A549 (cell line): ENCODE data around the gene SNX19. TPM values are rescaled to one million over a fixed set of nuclear protein-coding genes. Genes with fewer than 3 reads are reported as not detected.

Experiments
- ATAC-seq, 2 experiments: fragments of 200-7000 bp in 1 of 2; fragments of >200 bp in 1 of 2; cut with Nextera tagmentation in 1 of 2; cut with Tn5 transposase in 1 of 2; 3 replicates each; pipeline versions ENCODE4 v1.8.0 to v1.9.1; 2018 to 2020; ENCODE audit warnings: mild to moderate bottlenecking in 1 of 2, moderate library complexity in 1 of 2
- CTCF ChIA-PET: fragments of 300-600 bp; sonication (Branson Sonifier 250); formaldehyde crosslinking; extraction: SDS; loops from one replicate; lab custom pipeline; 2021; ENCODE audit warnings: antibody characterized with exemption, inconsistent platforms; lab: Yijun Ruan, JAX
- POLR2A ChIA-PET: fragments of 350-600 bp; formaldehyde crosslinking; extraction: SDS; loops from one replicate; lab custom pipeline; 2021; ENCODE audit warnings: antibody characterized with exemption, inconsistent platforms; lab: Yijun Ruan, JAX
- DNase-seq, 2 experiments: peaks; one replicate each; pipeline versions ENCODE4 v3.0.0 to v3.0.0-alpha.2; 2011 to 2016; ENCODE audit warnings: low read depth in 1 of 2, low spot score in 1 of 2
- FAIRE-seq: peaks from 2 replicates; lab custom pipeline; 2011; peaks lifted over from hg19 to GRCh38; lab: Jason Lieb, UNC
- H3K27ac ChIP-seq, 2 experiments: fragments of >200 bp; sonication (Bioruptor Twin); formaldehyde crosslinking; 3 replicates each; pipeline ENCODE4 v1.5.1; 2016 to 2017
- H3K4me1 ChIP-seq: fragments of >200 bp; sonication (Bioruptor Twin); formaldehyde crosslinking; 3 replicates; pipeline ENCODE4 v1.6.1; 2016
- H3K4me2 ChIP-seq: fragments of >200 bp; sonication (Bioruptor Twin); formaldehyde crosslinking; 3 replicates; pipeline ENCODE4 v1.6.1; 2016
- H3K4me3 ChIP-seq: fragments of >200 bp; sonication (Bioruptor Twin); formaldehyde crosslinking; 3 replicates; pipeline ENCODE4 v1.5.1; 2016
- H3K9me3 ChIP-seq: fragments of >200 bp; sonication (Bioruptor Twin); formaldehyde crosslinking; 3 replicates; pipeline ENCODE4 v1.6.1; 2016
- BHLHE40 ChIP-seq: IDR thresholded peaks from 2 replicates; pipeline ENCODE4 v1.6.1; 2012; ENCODE audit warnings: low read depth, low read length, inconsistent platforms
- CBX8 ChIP-seq: fragments of 200-600 bp; sonication (generic); IDR thresholded peaks from 2 replicates; pipeline ENCODE4 v1.6.1; 2016
- CEBPB ChIP-seq, 2 experiments: fragments of >200 bp in 1 of 2; sonication (Bioruptor Twin) in 1 of 2; formaldehyde crosslinking in 1 of 2; IDR thresholded peaks; 2 replicates each; pipeline ENCODE4 v1.6.1; 2012 to 2016
- CHD2 ChIP-seq: fragments of 150-350 bp; IDR thresholded peaks from 2 replicates; pipeline ENCODE4 v1.6.1; 2014; ENCODE audit warnings: low read length; ENCODE audit not compliant: partially characterized antibody
- CHD4 ChIP-seq: fragments of 200-600 bp; sonication (generic); IDR thresholded peaks from 2 replicates; pipeline ENCODE4 v1.6.1; 2016; ENCODE audit warnings: antibody characterized with exemption, mild to moderate bottlenecking, borderline replicate concordance
- FOSB ChIP-seq: fragments of 250-450 bp; sonication (Bioruptor Pico); IDR thresholded peaks from 2 replicates; pipeline ENCODE4 v1.5.0; 2020; ENCODE audit warnings: mild to moderate bottlenecking, moderate library complexity
- FOSL2 ChIP-seq, 2 experiments: fragments of 450-650 bp in 1 of 2; fragments of >200 bp in 1 of 2; sonication (Bioruptor Twin) in 1 of 2; formaldehyde crosslinking; IDR thresholded peaks; 2 replicates each; pipeline versions ENCODE4 v1.5.0 to v1.6.1; 2016 to 2020; ENCODE audit warnings: mild to moderate bottlenecking in 1 of 2, moderate library complexity in 1 of 2
- FOXS1 ChIP-seq: fragments of 250-450 bp; sonication (Bioruptor Pico); IDR thresholded peaks from 2 replicates; pipeline ENCODE4 v1.5.0; 2020; ENCODE audit warnings: mild to moderate bottlenecking, moderate library complexity
- HEYL ChIP-seq: fragments of 250-450 bp; sonication (Bioruptor Pico); IDR thresholded peaks from 2 replicates; pipeline ENCODE4 v1.8.0; 2021; ENCODE audit warnings: mild to moderate bottlenecking, moderate library complexity
- HOXB5 ChIP-seq: fragments of 250-450 bp; sonication (Bioruptor Pico); IDR thresholded peaks from 2 replicates; pipeline ENCODE4 v1.5.0; 2020; ENCODE audit warnings: mild to moderate bottlenecking, moderate library complexity
- KDM5A ChIP-seq: fragments of 200-600 bp; sonication (generic); IDR thresholded peaks from 2 replicates; pipeline ENCODE4 v1.6.1; 2016; ENCODE audit warnings: antibody characterized with exemption, mild to moderate bottlenecking
- MAFK ChIP-seq: fragments of 450-650 bp; IDR thresholded peaks from 2 replicates; pipeline ENCODE4 v1.6.1; 2014; ENCODE audit not compliant: partially characterized antibody
- MAZ ChIP-seq: fragments of 150-350 bp; IDR thresholded peaks from 2 replicates; pipeline ENCODE4 v1.6.1; 2014; ENCODE audit warnings: antibody characterized with exemption, low read depth, low read length, borderline replicate concordance
- NR3C1 ChIP-seq: fragments of >200 bp; sonication (Bioruptor Twin); formaldehyde crosslinking; IDR thresholded peaks from 3 replicates; pipeline ENCODE4 v1.6.1; 2017
- PHF8 ChIP-seq: fragments of 200-600 bp; sonication (generic); IDR thresholded peaks from 2 replicates; pipeline ENCODE4 v1.6.1; 2016; ENCODE audit warnings: low read depth, mild to moderate bottlenecking, antibody characterized with exemption, moderate library complexity, borderline replicate concordance
- RFX5 ChIP-seq: fragments of 450-650 bp; IDR thresholded peaks from 2 replicates; pipeline ENCODE4 v1.7.1; 2014; ENCODE audit warnings: antibody characterized with exemption, mild to moderate bottlenecking, moderate library complexity
- RNF2 ChIP-seq: fragments of 200-600 bp; sonication (generic); IDR thresholded peaks from 2 replicates; pipeline ENCODE4 v1.6.1; 2016; ENCODE audit warnings: low read depth, mild to moderate bottlenecking, antibody characterized with exemption, moderate library complexity, borderline replicate concordance
- SMC3 ChIP-seq: fragments of >200 bp; sonication (Bioruptor Twin); formaldehyde crosslinking; IDR thresholded peaks from 3 replicates; pipeline ENCODE4 v1.6.1; 2018; ENCODE audit warnings: inconsistent platforms
- TFCP2L1 ChIP-seq: fragments of 250-450 bp; sonication (Bioruptor Pico); IDR thresholded peaks from 2 replicates; pipeline ENCODE4 v1.5.0; 2021; ENCODE audit warnings: mild to moderate bottlenecking
- TP53 ChIP-seq: fragments of 250-450 bp; sonication (Bioruptor Pico); IDR thresholded peaks from 2 replicates; pipeline ENCODE4 v1.5.0; 2021; ENCODE audit warnings: mild to moderate bottlenecking, moderate library complexity
- ZFP36 ChIP-seq: fragments of 450-650 bp; IDR thresholded peaks from 2 replicates; pipeline ENCODE4 v1.6.1; 2014; ENCODE audit warnings: borderline replicate concordance; ENCODE audit not compliant: partially characterized antibody
- WGBS: methylation state at CpG from one replicate; pipeline ENCODE4 v1.1.6; 2017; ENCODE audit errors: missing lambda C conversion rate; 5-methylcytosine and 5-hydroxymethylcytosine counted together
- polyA plus RNA-seq, 4 experiments: library from polyadenylated mRNA; depleted of rRNA in 3 of 4; stranded (reverse); fragments of >200 nt; fragmentation: RNase III in 1 of 4; extraction: RNeasy Plus Mini Kit Qiagen cat#74134 plus additional on column Dnase treatment in 1 of 4; gene quantifications; 2 replicates in 3 of 4; 3 replicates in 1 of 4; pipeline ENCODE4 v1.2.3, GENCODE V29; 2011 to 2017
- TF ChIP-seq, protein P1 (sequence below): fragments of >200 bp; sonication (Bioruptor Twin); formaldehyde crosslinking; IDR thresholded peaks from 3 replicates; pipeline ENCODE4 v1.6.1; 2016
- TF ChIP-seq, protein P2 (sequence below): IDR thresholded peaks from 2 replicates; pipeline ENCODE4 v1.6.1; 2012; ENCODE audit warnings: low read depth, borderline replicate concordance
- TF ChIP-seq, protein P3 (sequence below): fragments of 250-450 bp; sonication (Bioruptor Pico); IDR thresholded peaks from 2 replicates; pipeline ENCODE4 v1.5.0; 2021; ENCODE audit warnings: mild to moderate bottlenecking, moderate library complexity, borderline replicate concordance

The SNX19 gene
- polyA plus RNA-seq, 2 of the 4 experiments (the other 2 are of a cell fraction): 13.4 to 26.7 TPM

DNA sequence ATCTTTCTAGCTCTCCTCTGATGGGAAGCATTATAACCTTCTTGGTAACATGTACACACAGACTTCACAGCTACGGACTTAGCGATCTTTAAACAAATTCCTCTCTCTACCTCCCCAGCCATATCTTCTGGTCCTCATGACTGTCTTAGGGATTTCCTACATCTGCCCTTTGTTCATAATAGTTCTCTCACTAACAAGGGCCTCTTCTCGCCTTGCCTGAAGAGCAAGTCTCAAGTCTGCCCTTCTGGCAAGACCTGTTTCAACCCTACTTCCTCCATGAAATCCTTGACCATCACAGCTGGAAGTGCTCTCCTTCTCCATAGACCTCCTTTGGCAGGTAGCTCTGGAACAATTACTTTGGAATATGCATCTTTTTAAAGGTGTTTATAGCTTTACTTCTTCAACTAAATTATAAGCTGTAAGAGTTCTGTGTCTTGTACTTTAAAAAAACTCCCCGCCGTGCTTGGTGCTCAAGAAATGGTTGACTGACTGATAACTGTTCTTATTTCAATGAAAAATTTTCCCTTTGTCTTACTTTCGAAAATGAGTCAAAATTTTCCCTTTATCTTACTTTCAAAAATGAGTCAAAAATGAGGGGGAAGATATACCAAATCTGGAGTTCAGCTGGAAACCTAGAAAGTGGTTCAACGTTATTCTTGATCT lies 34.7 kb downstream of the SNX19 start:
- FAIRE-seq (no peak), ATAC-seq (no peak), DNase-seq (no peak)
- WGBS: 94% methylated on average over 7 of the region's 7 CpGs
- TF ChIP-seq CHD2 (no peak), PHF8 (no peak), ZFP36 (no peak), HEYL (CRISPR knock-in tag) (no peak), KDM5A (no peak), BHLHE40 (no peak), CBX8 (no peak), HOXB5 (CRISPR knock-in tag) (no peak), NR3C1 (no peak)
- Histone ChIP-seq H3K4me1 (no peaks in the 10 kb centered on the region), H3K27ac (no peak overlapping the region), H3K4me2 (no peak overlapping the region), H3K9me3 (no peaks in the 10 kb centered on the region), H3K4me3 (no peak overlapping the region)
- ChIA-PET CTCF (interaction anchor here (0.7 to 4.8 kb wide), 5 partner anchors 12 to 669 kb away, joined by 3 to 21 read pairs (median 4); no protein-coding TSS in a partner anchor), POLR2A (no interaction called here)

DNA sequence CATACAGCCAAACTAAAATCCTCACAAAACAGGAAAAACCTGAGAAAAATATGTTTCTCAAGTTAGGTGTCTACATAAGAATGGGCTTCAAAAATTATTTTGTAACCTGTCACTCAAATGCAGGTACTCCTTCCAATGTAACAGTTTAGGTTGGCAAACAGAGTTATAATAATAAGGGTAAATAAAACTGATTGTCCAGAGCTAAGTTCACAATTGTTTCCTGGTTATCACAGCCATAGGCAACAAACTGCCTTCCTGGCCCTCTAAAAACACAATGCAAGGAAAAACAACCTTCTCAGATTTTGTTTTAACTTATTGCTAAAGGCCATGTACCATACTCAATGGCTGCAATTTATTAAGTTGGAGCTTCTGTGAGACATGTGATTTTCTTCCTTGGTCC lies 36.4 kb downstream of the SNX19 start:
- Histone ChIP-seq H3K4me1 (no peaks in the 10 kb centered on the region), H3K4me2 (no peak overlapping the region), H3K4me3 (no peak overlapping the region), H3K9me3 (no peaks in the 10 kb centered on the region)
- no peak for DNase-seq
- no peak for ATAC-seq
- POLR2A ChIA-PET: no interaction called here
- TF ChIP-seq PHF8 (no peak), NR3C1 (no peak)
- TF ChIP-seq, all 56 proteins: peak for 0
- FAIRE-seq: no peak
- CTCF ChIA-PET: interaction anchor here (5.2 to 29.8 kb wide), 2 partner anchors 17 to 444 kb away, joined by 43 to 732 read pairs; partner anchors contain the start of genes ADAMTS15 and ADAMTS8
- H3K27ac ChIP-seq: no peak overlapping the region

DNA sequence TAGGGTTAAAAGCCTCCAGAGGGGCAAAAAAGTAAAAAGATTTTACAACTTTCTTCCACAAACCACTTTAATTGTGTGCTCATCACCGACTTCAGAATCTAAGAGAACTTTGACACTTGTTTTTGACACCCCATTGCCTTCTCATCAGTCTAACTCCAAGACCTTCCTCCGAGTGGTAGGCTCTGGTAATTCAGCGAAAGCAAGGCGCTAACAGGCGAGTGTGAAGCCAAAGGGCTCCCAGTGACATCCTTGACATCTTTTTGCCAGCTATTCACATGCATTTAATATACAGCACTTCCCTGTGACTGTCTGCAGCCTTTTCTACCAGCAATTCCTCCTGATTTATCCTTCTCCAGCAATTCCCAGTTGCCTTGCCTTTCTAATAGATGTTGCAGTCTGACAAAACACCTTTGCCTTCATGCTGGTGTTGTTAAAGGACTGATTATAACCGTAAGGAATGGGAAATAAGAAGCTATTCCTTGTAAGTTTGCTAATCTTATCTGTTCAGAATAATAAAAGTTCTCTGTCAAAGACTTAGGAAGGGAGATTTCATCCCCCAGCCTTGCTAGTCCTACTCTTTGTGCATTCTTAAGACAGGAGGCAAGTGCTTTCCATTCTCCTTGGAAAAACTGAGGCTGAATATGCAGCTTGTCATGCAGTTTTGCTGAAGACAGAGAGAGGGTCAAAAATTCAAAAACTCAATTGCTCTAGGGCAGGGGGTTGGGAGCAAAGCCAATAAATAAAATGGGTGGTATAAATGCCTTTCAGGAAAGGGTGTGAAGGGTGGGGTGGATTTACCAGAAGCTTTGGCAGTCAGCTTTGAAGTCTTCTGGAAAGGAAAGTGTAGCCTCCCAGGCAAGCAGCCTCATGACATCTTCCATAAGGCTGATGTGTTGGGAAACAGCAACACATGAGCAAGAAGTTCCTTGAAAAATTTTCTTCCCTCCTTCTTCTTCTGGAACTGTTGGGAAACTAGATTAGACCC lies 39.1 kb downstream of the SNX19 start:
- TF ChIP-seq FOSL2 (IDR thresholded peaks at IDR 0.05) (no peak), FOSL2 (CRISPR knock-in tag; IDR thresholded peaks at IDR 0.05) (no peak), CHD4 (no peak), MAZ (no peak), MAFK (no peak), RNF2 (no peak), RFX5 (no peak), SMC3 (no peak), KDM5A (no peak), TP53 (CRISPR knock-in tag) (no peak), HEYL (CRISPR knock-in tag) (no peak), TFCP2L1 (CRISPR knock-in tag) (no peak), FOSB (CRISPR knock-in tag) (no peak), FOXS1 (CRISPR knock-in tag) (no peak), BHLHE40 (no peak), CEBPB (IDR thresholded peaks at IDR 0.05) (no peak)
- TF ChIP-seq, protein P1, sequence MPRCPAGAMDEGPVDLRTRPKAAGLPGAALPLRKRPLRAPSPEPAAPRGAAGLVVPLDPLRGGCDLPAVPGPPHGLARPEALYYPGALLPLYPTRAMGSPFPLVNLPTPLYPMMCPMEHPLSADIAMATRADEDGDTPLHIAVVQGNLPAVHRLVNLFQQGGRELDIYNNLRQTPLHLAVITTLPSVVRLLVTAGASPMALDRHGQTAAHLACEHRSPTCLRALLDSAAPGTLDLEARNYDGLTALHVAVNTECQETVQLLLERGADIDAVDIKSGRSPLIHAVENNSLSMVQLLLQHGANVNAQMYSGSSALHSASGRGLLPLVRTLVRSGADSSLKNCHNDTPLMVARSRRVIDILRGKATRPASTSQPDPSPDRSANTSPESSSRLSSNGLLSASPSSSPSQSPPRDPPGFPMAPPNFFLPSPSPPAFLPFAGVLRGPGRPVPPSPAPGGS: no peak
- TF ChIP-seq, protein P2, sequence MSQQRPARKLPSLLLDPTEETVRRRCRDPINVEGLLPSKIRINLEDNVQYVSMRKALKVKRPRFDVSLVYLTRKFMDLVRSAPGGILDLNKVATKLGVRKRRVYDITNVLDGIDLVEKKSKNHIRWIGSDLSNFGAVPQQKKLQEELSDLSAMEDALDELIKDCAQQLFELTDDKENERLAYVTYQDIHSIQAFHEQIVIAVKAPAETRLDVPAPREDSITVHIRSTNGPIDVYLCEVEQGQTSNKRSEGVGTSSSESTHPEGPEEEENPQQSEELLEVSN: no peak
- TF ChIP-seq, protein P3, sequence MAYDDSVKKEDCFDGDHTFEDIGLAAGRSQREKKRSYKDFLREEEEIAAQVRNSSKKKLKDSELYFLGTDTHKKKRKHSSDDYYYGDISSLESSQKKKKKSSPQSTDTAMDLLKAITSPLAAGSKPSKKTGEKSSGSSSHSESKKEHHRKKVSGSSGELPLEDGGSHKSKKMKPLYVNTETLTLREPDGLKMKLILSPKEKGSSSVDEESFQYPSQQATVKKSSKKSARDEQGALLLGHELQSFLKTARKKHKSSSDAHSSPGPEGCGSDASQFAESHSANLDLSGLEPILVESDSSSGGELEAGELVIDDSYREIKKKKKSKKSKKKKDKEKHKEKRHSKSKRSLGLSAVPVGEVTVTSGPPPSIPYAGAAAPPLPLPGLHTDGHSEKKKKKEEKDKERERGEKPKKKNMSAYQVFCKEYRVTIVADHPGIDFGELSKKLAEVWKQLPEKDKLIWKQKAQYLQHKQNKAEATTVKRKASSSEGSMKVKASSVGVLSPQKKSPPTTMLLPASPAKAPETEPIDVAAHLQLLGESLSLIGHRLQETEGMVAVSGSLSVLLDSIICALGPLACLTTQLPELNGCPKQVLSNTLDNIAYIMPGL (CRISPR knock-in tag): no peak
- POLR2A ChIA-PET: no interaction called here
- DNase-seq (no peak), ATAC-seq (no peak), FAIRE-seq (no peak)
- Histone ChIP-seq H3K27ac (no peak overlapping the region), H3K4me3 (no peak overlapping the region), H3K9me3 (no peaks in the 10 kb centered on the region), H3K4me1 (no peaks in the 10 kb centered on the region), H3K4me2 (no peak overlapping the region)
- CTCF ChIA-PET: interaction anchor here (1.5 to 29.8 kb wide), 4 partner anchors 8 to 441 kb away, joined by 3 to 732 read pairs (median 26); partner anchors contain the start of genes ADAMTS15 and ADAMTS8
- WGBS: 87% methylated on average over 6 of the region's 6 CpGs
